Endothelial cell of umbilical vein (primary cell): ENCODE measurements around the gene TSPAN9. TPM values are rescaled to one million over a fixed set of nuclear protein-coding genes. Genes with fewer than 3 reads are reported as not detected.

Source experiments
- BruUV-seq: library from RNA; stranded (reverse); fragments of 400-500 nt; replicated peaks from 2 replicates; lab custom pipeline; 2021; lab: Mats Ljungman, UMichigan
- CTCF ChIA-PET: fragments of 300-600, 350-600 bp; sonication (Branson Sonifier 250); formaldehyde crosslinking; loops from one replicate; lab custom pipeline; 2021; ENCODE audit warnings: antibody characterized with exemption, inconsistent platforms; lab: Charles Lee
- POLR2A ChIA-PET: fragments of 300-600, 350-600 bp; sonication (Branson Sonifier 250); formaldehyde crosslinking; loops from one replicate; lab custom pipeline; 2021; ENCODE audit warnings: antibody characterized with exemption, inconsistent platforms; lab: Charles Lee
- DNase-seq: peaks from one replicate; pipeline ENCODE4 v3.0.0-alpha.2; 2011; ENCODE audit warnings: low read depth, low spot score
- FAIRE-seq: peaks from 2 replicates; lab custom pipeline; 2011; peaks lifted over from hg19 to GRCh38; lab: Jason Lieb, UNC
- H2AFZ ChIP-seq: 2 replicates; pipeline ENCODE4 v1.6.0; 2012; ENCODE audit warnings: low read depth, low read length, control low read depth, inconsistent platforms
- H3K27ac ChIP-seq: 2 replicates; pipeline ENCODE4 v1.5.1; 2011; ENCODE audit warnings: low read depth, mild to moderate bottlenecking, control low read depth, low read length, moderate library complexity; ENCODE audit not compliant: insufficient read depth
- H3K27me3 ChIP-seq, 2 experiments: 2 replicates each; pipeline versions ENCODE4 v1.6.0 to v1.6.1; 2011; ENCODE audit warnings: low read length in 2 of 2, mixed read lengths in 1 of 2; ENCODE audit not compliant: control insufficient read depth in 2 of 2, insufficient read depth in 2 of 2
- H3K36me3 ChIP-seq, 2 experiments: 2 replicates in 1 of 2; 3 replicates in 1 of 2; pipeline ENCODE4 v1.5.1; 2011; ENCODE audit warnings: low read length in 2 of 2, mild to moderate bottlenecking in 1 of 2, moderate library complexity in 1 of 2; ENCODE audit not compliant: control insufficient read depth in 2 of 2, insufficient read depth in 2 of 2; ENCODE audit errors: extremely low read depth in 1 of 2
- H3K4me1 ChIP-seq: 3 replicates; pipeline ENCODE4 v1.5.1; 2011; ENCODE audit warnings: mild to moderate bottlenecking, low read length; ENCODE audit not compliant: control insufficient read depth, insufficient read depth; ENCODE audit errors: extremely low read depth
- H3K4me2 ChIP-seq: 2 replicates; pipeline ENCODE4 v1.6.1; 2011; ENCODE audit warnings: low read length, control low read depth, mixed read lengths; ENCODE audit not compliant: insufficient read depth
- H3K4me3 ChIP-seq, 3 experiments: fragments of 200-600 bp in 1 of 3; sonication (generic), shearing (Covaris generic) in 1 of 3; replicated peaks in 1 of 3; 2 replicates each; pipeline ENCODE4 v1.5.1; 2011 to 2016; ENCODE audit warnings: control low read depth in 3 of 3, low read length in 3 of 3, mild to moderate bottlenecking in 2 of 3, inconsistent platforms in 1 of 3, low read depth in 1 of 3, moderate library complexity in 1 of 3; ENCODE audit not compliant: insufficient read depth in 1 of 3
- H3K79me2 ChIP-seq: 2 replicates; pipeline ENCODE4 v1.6.0; 2012; ENCODE audit warnings: low read length, inconsistent platforms; ENCODE audit not compliant: control insufficient read depth, insufficient read depth
- H3K9ac ChIP-seq: replicated peaks from 2 replicates; pipeline ENCODE3; 2011; ENCODE audit warnings: low read length, control low read depth; ENCODE audit not compliant: insufficient read depth; ENCODE audit errors: extremely low read depth
- H3K9me1 ChIP-seq: replicated peaks from 3 replicates; pipeline ENCODE4 v1.6.0; 2011; ENCODE audit warnings: mild to moderate bottlenecking, low read length; ENCODE audit not compliant: control insufficient read depth, insufficient read depth; ENCODE audit errors: extremely low read depth
- H3K9me3 ChIP-seq: replicated peaks from 2 replicates; pipeline ENCODE4 v1.5.1; 2012; ENCODE audit warnings: low read length, inconsistent platforms; ENCODE audit not compliant: control insufficient read depth, insufficient read depth
- H4K20me1 ChIP-seq: replicated peaks from 2 replicates; pipeline ENCODE3; 2011; ENCODE audit warnings: mild to moderate bottlenecking, low read length; ENCODE audit not compliant: control insufficient read depth, insufficient read depth; ENCODE audit errors: extremely low read depth
- EZH2 ChIP-seq: IDR thresholded peaks from 2 replicates; pipeline ENCODE4 v1.6.1; 2012; ENCODE audit warnings: borderline replicate concordance, low read depth, mild to moderate bottlenecking, moderate library complexity, low read length, inconsistent platforms; ENCODE audit not compliant: severe bottlenecking
- FOS ChIP-seq: IDR thresholded peaks from 2 replicates; pipeline ENCODE4 v1.6.1; 2011; ENCODE audit warnings: mild to moderate bottlenecking, low read length, moderate library complexity, borderline replicate concordance; ENCODE audit not compliant: insufficient read depth
- GATA2 ChIP-seq: IDR thresholded peaks from 2 replicates; pipeline ENCODE4 v1.7.0; 2011; ENCODE audit warnings: low read depth, mild to moderate bottlenecking, moderate library complexity, mixed read lengths, low read length; ENCODE audit not compliant: insufficient read length, insufficient read depth
- JUN ChIP-seq: IDR thresholded peaks from 2 replicates; pipeline ENCODE4 v1.6.1; 2011; ENCODE audit warnings: borderline replicate concordance, low read depth; ENCODE audit not compliant: insufficient read length, insufficient read depth
- MYC ChIP-seq: IDR thresholded peaks from one replicate; pipeline ENCODE4 v1.6.1; 2011; ENCODE audit warnings: mild to moderate bottlenecking, low read depth, low read length
- POLR2A ChIP-seq: IDR thresholded peaks from 2 replicates; pipeline ENCODE4 v1.6.1; 2012; ENCODE audit warnings: low read depth, mild to moderate bottlenecking, control low read depth, low read length
- POLR2AphosphoS5 ChIP-seq: IDR thresholded peaks from 2 replicates; pipeline ENCODE4 v1.6.1; 2012; ENCODE audit warnings: low read depth, mild to moderate bottlenecking, control low read depth, low read length, moderate library complexity; ENCODE audit not compliant: insufficient read depth
- dilution Hi-C: fragments of 300-500 bp; cut with MboI; formaldehyde crosslinking; loops from one replicate; pipeline ENCODE4 v1.15.0; 2019; ENCODE audit warnings: low sequenced_read_pairs; ENCODE audit not compliant: extremely low pct_ligation_motif_present
- intact Hi-C: fragments of 100-400 bp; cut with micrococcal nuclease; formaldehyde crosslinking; loops from one replicate; pipeline ENCODE4 v1.10.0; 2022
- polyA plus RNA-seq, 4 experiments: library from polyadenylated mRNA; depleted of rRNA in 3 of 4; stranded (reverse) in 3 of 4; unstranded in 1 of 4; fragments of >200 nt; gene quantifications; 2 replicates each; pipeline versions ENCODE4 v1.2.1 to v1.2.3, GENCODE V29; 2011 to 2012; ENCODE audit warnings: missing spikeins in 1 of 4
- total RNA-seq: library from RNA; stranded (reverse); gene quantifications from 2 replicates; pipeline ENCODE4 v1.2.3, GENCODE V29; 2021
- TF ChIP-seq, protein P1 (sequence below), 2 donors: IDR thresholded peaks; 1 replicate in 1 of 2; 2 replicates in 1 of 2; pipeline ENCODE4 v1.5.1; 2011; ENCODE audit warnings: low read length in 2 of 2, mild to moderate bottlenecking in 2 of 2, moderate library complexity in 2 of 2, control low read depth in 1 of 2, inconsistent platforms in 1 of 2, low read depth in 1 of 2; ENCODE audit not compliant: insufficient read depth in 1 of 2; ENCODE audit errors: extremely low read depth in 1 of 2
- TF ChIP-seq, protein P2 (sequence below): IDR thresholded peaks from 2 replicates; pipeline ENCODE4 v1.6.1; 2011; ENCODE audit not compliant: insufficient read depth, insufficient read length

TSPAN9 gene
- total and polyA plus RNA-seq, 2 donors (not counting 3 experiments of a cell fraction or from before 2014, with no cell fraction given), result 43.3 to 66.8 TPM

DNA sequence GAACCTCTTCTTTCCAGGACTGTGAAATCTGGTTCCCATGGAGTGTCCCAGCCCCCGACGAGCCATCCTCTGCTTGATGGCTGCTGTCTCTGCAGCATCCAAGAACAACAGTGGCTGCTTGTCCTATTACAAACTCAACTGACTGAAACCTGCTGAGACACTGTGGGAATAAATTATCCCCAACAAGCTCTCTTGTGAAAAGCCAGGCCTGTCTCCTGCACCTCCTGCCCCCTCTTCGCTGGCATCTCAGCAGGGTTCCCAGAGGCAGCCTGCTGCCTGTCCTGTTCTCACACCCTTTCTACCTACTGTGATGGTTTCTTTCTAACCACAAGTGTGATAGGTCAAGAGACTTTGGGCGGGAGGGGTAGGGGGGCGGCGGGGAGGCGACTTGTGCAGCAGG is 180.2 kb downstream of the TSPAN9 start:
- H3K36me3 ChIP-seq, result no peaks in the 10 kb centered on the region
- no peaks in the 10 kb centered on the region for H3K27me3 ChIP-seq
- no peak overlapping the region for H3K27ac ChIP-seq
- ChIA-PET CTCF (no interaction called here), POLR2A (no interaction called here)
- intact Hi-C loops, result no loop called here
- no peaks in the 10 kb centered on the region for H3K9me1 ChIP-seq
- no TSS peak for BruUV-seq
- H2AFZ ChIP-seq, result no peak overlapping the region
- no peak overlapping the region for H3K9ac ChIP-seq
- no peak for FAIRE-seq
- TF ChIP-seq EZH2 (no peak), FOS (no peak), JUN (no peak), POLR2A (no peak), POLR2AphosphoS5 (no peak), MYC (no peak), GATA2 (no peak)
- TF ChIP-seq, protein P1, sequence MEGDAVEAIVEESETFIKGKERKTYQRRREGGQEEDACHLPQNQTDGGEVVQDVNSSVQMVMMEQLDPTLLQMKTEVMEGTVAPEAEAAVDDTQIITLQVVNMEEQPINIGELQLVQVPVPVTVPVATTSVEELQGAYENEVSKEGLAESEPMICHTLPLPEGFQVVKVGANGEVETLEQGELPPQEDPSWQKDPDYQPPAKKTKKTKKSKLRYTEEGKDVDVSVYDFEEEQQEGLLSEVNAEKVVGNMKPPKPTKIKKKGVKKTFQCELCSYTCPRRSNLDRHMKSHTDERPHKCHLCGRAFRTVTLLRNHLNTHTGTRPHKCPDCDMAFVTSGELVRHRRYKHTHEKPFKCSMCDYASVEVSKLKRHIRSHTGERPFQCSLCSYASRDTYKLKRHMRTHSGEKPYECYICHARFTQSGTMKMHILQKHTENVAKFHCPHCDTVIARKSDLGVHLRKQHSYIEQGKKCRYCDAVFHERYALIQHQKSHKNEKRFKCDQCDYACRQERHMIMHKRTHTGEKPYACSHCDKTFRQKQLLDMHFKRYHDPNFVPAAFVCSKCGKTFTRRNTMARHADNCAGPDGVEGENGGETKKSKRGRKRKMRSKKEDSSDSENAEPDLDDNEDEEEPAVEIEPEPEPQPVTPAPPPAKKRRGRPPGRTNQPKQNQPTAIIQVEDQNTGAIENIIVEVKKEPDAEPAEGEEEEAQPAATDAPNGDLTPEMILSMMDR (IDR thresholded peaks at IDR 0.05; ENCODE audit: extremely low read depth in 1 of 2, insufficient read depth in 1 of 2, low read depth in 1 of 2, low read length in 2 of 2), result no peak
- TF ChIP-seq, protein P2, sequence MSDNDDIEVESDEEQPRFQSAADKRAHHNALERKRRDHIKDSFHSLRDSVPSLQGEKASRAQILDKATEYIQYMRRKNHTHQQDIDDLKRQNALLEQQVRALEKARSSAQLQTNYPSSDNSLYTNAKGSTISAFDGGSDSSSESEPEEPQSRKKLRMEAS, result no peak
- H3K4me1 ChIP-seq, result no peaks in the 10 kb centered on the region
- H4K20me1 ChIP-seq, result no peaks in the 10 kb centered on the region
- dilution Hi-C loops, result no loop called here
- no peak for DNase-seq
- no peaks in the 10 kb centered on the region for H3K79me2 ChIP-seq
- no peak overlapping the region for H3K4me2 ChIP-seq
- no peak overlapping the region for H3K4me3 ChIP-seq
- no peaks in the 10 kb centered on the region for H3K9me3 ChIP-seq
